Activated CD4-positive, alpha-beta T cell treated with anti-CD3 and anti-CD28 coated beads, Interleukin-2, amount 50 U/mL, for 16 hours (primary cell): ENCODE data around the gene SHB.
"Not testable (repeated sequence)": the region's sequence is repeated elsewhere in the genome, so short reads cannot be mapped to it uniquely, and the experiment has no call there.

ENCODE experiments used
- DNase-seq: peaks from one replicate; pipeline ENCODE4 v3.0.0-alpha.2; 2020

SHB gene

DNA sequence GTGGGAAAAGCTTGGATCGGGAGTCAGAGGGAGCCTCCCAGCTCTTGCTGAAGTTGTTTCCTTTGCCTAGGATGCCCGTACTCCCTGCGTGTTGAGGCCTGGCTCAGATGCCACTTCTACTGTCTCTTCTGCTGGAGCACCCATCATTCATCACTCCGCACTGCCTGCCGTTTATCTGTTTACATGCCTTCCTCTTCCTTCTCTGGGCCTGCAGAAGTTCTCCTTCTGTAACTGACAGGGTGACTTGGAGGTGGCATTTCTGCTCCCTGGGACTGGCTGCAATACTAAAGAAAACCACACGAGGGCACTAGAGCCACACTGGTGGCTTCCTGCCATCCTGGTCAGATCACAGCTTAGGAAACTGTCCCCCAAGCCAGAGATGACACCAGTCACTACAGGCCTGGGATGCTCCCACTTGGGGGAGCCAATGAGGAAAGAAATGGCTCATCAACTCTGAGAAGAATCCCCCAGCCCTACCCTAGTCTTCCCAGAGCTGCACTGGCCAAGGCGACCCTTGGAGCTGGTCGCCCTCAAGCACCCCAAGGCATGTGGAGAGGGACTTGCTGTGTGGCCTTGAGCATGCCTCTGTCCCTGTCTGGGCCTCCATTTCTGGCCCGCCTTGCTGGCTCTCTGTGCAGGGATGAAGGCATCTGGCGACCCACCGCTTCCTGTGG is 155.4 kb downstream of the SHB start:
- DNase-seq = peak; percentile 86

DNA sequence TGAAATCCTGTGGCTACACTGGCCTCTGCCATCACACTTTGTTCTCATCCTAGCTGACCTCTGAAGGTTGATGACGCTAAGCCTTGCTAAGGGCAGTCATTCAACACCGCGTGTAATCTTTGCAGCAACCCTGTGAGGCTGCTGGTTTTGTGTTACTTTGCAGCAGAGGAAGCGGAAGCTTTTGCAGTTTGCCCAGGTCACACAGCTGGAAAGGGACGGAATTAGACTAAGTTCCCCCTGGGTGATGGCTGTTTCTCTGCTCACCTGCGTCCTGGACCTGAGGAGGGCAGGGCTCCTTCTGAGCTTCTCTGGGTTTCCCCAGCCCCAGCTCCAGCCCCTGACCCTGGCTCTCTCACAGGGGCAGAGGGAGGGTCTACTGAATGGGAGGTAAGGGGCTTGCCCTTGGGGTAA is 157.8 kb downstream of the SHB start:
- no peak for DNase-seq

DNA sequence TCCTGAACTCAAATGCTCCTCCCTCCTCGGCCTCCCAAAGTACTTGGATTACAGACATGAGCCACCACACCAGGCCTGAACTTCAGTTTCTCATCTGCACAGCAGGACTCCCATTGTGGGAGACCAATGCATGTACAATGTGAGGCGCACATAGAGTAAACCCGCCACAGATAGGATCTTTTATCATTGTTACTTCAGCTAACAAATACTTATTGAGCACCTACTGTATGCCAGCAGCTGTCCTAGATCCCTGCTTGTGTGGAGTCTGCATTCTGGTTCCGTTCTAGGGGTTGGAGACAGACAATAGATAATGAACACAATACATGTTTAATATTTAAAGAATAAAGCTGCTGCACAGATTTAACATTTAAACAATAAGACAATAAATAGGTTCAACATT is 158.8 kb downstream of the SHB start:
- DNase-seq = no peak

DNA sequence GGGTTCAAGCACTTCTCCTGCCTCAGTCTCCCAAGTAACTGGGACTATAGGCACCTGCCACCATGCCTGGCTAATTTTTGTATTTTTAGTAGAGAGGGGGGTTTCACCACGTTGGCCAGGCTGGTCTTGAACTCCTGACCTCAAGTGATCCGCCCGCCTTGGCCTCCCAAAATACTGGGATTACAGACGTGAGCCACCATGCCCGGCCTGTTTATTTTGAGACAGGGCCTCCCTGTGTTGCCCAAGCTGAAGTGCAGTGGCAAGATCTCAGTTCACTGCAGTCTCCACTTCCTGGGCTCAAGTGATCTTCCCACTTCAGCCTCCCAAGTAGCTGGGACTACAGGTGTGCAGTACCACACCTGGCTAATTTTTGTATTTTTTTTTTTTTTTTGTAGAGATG is 159.2 kb downstream of the SHB start:
- not testable (repeated sequence) for DNase-seq

DNA sequence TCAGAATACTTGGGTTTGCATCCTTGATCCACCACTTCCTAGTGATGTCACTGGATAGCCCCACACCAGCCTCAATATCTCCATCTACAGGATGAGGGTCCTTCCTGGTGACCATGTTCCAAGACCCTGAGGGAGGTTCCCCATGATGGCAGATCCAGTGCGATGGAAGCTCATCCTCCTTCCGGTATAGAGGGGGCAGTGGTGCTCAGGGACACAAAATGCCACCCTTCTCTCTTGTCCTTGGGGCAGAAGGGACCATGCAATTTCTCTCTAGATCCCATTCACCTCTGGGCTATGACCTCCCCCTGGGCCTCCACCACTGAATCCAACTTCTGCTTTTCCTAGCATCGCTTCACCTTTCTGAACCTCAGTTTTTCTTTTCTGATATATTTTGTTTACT is 159.7 kb downstream of the SHB start:
- no peak for DNase-seq

DNA sequence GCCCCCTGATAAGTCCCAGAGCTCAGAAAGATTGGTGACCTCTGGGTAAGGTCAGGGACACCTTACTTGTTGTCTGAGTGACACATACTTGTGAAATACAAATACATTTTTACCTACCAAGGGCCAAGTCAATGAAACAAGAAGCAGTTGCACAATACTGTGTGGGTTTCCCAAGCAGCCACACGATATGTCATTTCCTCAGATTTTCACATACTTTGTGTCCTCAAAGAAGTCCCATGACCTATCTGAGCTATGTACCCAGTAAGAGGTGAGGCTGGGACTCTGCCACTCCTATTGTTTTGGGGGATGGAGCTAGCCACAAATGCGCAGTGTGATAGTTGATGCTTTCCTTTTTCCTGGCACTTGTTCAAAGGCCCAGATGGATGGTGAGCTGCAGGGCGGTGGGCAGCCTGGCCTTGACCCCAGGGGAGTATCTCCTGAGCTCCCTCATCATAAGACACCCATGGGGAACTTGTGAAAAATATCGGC is 160.3 kb downstream of the SHB start:
- DNase-seq = peak; percentile 16

DNA sequence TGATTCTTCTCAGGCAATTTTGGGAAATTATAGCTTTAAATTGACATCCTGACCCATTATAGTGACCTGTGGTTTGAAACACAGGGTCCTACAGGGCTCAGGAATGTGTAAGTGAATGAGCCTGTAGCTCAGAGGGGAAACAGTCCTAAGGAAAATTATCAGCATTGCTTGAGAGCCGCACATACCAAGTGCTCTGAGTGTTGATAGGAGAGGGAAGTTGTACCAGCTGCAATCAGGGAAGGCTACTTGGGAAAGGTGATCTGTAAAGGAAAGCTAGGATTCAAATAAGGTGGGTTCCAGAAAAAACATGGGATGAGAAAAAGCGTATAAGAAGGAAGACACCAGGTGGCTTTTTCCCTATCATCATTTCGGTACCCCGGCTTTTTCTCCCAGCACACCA is 160.7 kb downstream of the SHB start:
- no peak for DNase-seq

DNA sequence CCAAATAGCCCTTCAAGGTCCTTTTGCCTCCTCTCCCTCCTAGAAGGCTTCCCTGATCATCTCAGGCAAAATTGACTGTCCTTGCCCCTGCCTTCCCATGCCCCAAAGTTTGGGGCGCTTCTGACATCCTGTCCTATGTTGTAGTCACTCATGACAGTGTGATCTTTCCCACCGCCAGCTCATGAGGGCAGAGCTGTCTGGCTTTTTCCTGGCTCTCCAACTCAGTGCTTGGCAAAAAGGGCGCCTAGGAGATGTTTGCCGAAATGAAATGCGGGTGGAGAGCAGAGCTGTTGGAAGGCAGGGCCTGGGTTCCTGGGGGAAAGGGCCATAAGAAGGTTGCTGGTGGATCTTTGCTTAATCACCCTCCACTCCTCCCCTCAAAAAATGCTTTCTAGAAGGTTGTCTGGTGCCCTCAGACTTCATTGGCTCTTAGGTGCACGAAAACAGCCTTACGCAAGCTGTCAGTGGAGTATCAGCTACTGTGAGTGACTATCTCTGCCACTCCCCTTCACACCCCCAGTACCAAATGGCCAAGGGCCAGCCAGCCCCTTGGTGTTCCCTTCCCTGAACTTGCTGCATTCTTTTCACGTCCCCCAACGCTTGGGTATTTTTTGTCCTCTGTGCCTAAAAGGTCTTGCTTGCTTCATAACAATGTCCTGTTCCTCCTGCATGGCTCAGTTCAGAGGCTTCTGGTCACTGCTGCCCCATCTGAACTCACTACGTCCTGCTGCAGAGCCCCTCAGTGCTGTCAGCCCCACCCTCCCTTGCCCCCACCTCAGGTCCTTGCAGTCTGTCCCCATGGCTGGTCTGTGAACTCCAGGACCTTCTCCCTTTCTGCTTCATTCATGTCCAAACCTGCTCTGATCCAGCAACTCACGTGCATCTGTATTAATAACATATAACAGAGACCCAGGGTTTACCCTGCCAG is 162.5 kb downstream of the SHB start:
- no peak for DNase-seq

DNA sequence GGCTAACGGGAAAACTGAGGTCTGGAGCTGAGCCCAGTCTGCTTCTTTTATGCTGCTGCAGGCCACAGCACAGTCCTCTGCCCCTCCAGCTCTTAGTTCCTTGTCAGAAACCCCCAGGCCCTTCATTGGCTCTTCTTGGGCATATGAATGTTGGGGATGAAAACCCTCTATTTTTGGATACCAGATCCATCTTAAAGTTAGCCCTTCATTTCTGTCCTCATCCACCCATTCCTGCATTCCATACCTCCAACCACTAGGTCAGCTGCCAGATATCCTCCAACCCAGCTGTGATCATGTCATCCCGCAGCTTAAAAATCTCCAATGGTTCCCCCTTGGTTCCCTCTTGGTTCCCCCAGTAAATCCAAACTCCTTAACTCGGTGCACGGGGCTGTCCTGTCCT is 163.3 kb downstream of the SHB start:
- DNase-seq = no peak

DNA sequence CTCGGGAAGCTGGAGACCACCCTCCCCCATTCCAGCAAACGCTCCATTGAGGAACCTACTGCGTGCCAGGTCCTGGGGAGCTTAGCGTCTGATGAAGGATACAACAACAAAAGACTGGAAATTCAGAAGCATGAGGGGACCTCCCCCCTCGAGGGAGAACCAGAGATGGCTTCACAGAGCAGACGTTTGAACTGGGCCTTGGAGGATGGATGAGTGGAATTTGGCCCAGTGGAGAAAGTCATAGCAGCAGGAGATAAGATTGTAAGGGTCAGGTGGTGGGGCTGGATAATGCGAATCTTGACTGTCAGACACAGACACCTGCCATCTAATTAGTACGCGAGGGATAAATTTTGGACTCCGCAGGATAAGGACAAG is 163.9 kb downstream of the SHB start:
- DNase-seq = no peak

DNA sequence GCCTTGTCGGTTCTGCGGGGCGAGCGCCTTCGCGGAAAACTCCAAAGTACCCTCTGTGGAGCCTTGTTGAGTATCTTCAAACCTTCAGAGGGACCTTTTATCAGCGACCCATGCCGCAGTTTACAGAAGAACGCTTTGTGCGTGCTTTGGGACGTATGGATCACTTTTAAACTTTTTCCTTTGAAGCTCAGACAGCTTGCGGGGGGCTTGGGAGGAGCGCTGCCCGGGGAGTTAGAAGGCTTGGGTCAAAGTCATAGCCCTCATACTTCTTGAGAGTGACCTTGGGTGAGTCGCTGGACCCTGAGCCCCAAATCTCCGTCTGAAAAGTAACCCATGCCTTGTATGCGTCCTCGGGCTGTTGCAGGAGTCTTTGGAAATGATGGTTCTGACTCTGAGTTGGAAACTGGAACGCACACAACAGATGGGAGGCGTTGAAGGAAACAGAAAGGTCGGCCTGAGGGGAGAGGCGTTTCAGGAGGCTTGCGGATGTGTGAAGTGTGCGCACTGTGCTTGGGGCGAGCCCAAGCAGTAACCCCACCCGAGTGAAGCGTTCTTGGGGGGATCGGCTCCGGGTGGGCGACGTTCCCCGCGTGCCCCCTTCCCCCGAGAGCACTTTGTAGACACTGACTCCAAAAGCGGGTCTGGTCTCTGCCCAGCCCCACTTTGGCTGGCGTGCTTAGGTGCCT is 164.4 kb downstream of the SHB start:
- DNase-seq = no peak

DNA sequence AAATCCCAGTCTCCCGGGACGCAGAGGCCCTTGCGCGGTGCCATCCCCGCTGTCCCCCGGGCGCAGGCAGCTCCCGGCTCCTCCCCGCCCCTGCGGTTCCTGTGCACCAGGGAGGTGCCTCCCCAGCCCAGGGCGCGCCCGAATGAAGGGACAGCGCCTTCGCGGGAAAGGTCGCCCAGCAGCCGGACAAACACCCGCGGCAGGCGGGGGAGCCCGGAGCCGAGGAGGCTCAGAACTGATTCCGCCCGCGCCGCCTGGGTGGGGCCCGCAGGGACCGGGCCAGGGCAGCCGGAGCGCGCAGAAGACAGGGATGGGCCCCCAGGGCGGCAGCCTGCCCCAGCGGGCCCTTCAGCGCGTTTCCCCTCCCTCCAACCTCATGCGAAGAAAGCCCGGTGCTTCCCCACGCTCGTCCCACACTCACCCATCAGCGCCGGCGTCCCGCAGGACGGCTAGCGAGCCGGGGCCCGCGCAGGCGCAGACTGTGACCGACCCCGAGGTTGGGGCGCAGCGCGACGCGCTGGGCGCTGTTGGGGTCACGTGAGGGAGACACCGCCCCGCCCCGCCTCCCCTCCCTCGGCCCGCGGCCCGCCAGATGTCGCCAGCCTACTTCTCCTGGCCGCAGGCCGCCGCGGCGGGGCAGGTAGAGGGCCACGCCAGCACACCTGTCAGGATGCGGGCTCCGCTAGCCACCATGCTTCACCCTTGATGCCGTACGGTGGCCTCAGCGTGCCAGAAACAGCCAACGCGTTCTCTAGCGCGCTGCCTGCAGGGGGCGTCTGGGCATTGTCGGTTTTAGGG is 165.2 kb downstream of the SHB start, which contains the start of gene SLC25A51:
Gene SLC25A51, minus strand, starts transcription at position 481 of the 798 bp plus-strand sequence. CDS start 15,577 bp downstream, outside the sequence.
- peak; percentile 94 for DNase-seq

DNA sequence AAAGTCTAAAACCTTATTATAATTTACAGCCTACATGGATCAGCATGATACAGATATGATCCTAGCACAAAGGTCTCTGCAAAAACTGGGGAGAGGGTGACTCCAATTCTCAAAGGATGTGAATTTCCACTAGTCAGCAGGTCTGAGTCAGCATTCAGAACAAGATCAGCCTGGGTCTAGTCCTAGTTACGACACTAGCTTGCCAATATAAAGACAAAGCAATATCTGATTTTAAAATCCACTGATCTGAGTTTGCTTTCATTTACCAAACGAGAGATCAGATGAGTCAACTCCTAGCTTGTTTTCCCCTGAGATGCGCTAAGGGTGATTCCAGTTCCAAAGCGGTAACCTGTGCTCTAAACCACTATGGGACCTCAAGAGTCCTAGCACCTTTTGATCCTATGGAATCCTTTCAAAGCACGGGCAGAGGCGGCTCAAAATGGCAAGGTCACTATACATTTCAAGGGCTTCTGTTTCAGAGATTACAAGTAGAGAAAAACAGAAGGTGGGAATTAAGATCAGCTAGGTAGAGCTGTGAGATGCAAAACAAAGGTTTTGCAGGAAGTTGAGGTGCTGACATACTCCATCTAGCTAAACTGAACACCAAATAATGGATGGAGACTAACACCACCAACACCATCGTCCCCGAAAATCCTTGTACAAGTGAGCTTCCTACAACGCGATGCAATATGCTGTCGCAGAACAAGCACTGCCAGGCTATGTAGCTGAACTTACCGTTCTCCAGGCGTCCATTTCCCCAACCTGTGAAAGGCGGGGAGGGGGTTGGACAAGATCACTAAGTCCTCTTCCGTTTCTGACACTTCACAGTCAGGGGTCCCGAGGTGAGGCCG is 166.0 kb downstream of the SHB start:
- peak; percentile 64 for DNase-seq

DNA sequence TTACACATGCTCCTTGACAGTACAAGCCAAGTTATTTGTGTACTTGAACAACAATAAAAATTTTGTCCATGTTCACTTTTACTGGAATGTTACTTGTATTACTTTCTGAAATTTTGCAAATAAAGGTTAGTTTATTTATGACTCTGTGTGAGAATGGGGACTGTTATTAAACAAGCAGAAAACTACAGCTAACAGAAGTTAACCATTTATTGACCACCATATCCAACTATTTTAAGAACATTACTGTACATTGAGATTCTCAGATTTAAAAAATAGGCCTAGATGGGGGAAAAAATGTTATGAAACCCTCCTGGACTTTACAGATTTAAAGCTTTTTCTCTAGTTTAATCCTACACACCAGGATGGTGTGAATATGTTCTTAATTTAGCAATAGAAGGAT is 166.9 kb downstream of the SHB start:
- no peak for DNase-seq

DNA sequence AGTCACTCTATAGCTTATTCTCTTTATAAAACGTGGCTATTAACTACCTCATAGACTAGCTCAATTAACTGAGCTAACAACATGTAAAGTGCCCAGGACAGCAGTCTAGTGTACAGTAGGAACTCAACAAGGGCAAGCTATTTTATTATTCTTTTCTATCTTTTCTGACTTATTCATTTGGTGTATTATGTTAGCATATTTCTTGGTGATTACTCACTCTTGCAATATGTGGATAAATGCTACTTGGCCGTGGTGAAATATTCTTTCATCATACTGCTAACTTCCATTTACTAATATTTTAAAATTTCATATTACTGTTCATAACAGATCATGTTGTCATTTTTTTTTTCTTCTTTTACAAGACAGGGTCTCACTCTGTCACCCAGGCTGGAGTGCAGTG is 170.0 kb downstream of the SHB start:
- DNase-seq = no peak

DNA sequence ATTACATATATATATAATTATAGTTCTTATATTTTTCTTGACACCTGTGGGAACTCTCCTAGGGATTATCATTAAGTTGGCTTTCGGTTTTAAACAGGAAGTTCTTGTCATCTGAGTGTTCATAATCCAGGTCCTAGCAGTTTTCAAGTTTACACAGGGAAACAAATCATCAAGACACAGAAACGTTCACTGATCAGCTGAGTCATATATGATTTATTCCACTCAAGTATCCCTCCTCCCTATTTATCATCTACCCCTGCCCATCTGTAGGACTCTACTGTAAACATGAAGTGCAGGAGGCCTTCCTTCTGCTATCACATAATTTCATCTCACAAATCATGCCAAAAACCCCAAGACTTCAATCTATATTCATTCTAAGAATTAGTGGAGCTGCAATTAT is 171.4 kb downstream of the SHB start:
- DNase-seq = no peak

DNA sequence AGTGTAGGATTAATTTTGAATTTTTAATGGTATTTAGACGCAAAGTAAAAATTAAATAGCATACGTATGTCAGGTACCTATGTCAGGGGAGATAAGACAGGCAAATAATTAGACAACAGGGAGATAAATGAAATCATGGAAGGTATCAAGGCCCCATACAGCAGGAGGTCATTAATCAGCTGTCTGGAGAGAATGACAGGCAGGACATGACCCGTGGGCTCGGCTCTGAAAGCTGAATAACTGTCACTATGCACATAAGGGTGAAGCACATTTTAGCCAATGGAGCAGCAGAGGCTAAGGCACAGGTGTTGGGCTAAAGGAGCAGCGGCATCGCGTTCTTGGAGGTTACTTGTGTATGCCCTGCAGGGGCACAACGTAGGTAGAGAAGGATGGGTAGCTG is 177.0 kb downstream of the SHB start:
- DNase-seq = no peak

DNA sequence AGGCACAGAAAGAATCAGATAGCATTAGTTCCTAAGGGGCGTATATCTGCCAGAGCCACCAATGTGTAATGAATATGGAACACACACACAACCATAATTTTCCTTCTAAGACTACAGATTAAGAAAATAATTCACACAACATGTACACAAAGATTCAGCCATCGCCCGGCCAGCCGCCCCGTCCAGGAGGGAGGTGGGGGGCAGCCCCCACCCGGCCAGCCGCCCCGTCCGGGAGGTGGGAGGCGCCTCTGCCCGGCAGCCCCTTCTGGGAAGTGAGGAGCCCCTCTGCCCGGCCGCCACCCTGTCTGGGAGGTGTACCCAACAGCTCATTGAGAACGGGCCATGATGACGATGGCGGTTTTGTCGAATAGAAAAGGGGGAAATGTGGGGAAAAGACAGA is 178.0 kb downstream of the SHB start:
- not testable (repeated sequence) for DNase-seq

DNA sequence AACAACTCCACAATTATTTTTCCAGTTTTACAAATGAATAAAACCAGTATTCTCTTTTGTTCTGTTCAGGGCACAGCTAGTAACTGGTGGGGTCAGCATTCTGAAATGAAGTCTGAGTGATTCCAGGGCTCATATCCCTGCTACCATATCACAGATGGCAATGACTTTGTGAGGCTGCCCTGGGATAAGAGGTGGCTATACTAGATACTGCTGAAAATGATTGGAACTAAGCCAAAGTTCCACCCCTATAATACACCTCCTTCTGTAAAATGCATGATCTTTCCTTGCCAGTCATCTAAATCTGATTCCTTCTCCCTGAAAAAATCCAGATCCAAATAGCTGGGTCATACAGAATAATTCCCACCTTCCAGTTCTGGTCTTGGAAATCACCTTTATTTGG is 179.5 kb downstream of the SHB start:
- DNase-seq = no peak

DNA sequence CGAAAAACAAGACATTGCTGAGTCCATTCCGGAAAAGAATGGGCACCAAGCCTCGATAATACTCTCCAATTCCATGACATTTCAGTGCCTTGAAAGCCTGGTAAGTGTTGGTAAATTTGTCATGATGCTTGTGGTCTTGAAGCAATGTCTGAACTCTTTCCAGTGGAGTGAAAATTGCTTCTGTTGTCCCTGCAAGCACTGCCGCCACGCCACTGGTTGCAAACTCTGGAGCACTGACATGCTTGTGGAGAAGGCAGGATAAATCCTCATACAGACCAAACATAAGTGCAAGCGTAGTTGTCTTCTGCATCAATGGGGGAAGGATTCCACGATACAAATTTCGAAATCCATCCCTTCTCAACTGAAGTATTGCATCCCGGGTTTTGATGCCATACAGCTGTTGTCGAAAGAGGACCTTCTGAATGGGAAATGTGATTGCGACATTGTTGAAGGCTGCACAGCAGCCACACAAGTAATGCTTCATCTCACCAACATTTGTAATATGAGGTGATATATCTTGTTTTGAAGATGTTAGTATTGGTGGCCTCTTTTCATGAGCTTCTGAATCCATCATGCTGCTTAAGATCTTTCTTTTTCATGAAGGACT is 180.9 kb downstream of the SHB start:
- not testable (repeated sequence) for DNase-seq

DNA sequence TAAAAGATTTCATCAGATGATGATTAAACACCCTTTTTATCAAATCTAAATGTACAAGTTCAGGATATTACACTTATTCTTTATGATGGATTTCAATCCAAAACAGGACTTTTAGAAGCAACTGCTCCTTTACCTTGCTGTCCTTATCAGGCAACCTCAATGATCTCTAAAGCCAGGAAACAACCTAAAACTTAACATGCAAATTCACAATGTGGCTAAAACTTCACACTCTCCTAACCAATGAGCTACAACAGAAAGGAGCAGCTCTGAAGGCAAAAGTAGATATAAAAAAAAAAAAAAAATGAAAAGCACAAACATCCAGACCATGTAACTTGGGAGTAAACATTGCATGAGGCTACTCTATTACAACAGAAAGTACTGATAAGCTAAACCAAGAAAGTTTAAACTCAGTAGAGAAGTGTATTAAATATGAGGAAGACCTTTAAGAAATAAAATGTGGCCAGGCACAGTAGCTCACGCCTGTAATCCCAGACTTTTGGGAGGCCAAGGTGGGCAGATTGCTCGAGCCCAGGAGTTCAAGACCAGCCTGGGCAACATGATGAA is 188.0 kb downstream of the SHB start:
- no peak for DNase-seq
